ENCODE data around the gene HOXA5.
A peak's percentile ranks its signal among the peaks of the same experiment; 100 is the strongest.

Gene HOXA5

DNA sequence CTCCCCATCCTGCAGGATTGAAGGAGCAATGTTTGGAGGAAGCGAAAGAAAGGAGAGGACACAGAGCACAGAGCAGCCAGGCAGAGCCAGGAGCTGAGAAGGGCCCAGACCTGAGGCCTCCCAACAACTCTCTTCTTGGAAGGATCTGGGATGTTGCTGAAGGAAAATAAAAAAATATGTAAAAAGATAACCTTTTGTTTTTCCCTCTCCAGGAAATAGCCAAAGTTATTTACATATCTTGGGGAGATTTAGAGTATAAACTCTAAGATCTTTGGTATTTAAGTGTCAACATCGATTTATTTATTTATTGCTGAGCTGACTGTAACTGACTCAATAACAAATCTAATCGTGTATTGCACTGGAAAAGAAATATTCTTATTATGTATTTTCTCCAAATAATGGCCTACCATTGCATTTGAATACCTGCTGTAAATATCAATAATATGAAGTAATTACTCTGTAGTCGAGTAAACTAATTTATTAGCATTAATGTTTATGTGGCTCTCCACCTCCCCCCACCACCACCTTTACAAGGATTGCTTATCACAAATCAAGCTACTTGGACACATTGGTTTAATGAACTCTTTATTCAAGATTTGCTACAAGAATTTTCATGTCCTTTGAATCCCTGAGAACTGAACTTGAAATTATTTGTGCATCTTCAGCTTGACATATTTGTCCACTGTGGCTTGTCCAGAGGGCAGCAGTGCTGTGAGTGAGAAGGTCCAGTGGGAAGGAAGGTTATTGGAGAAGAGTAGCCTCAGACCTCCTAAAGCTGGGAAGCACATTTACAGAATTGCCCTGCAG, 43.4 kb upstream of the HOXA5 start:
- no peak for ATAC-seq
- no peak for TF ChIP-seq OSR1 (CRISPR knock-in tag; IDR thresholded peaks at IDR 0.05)
- TF ChIP-seq ZNF8 (CRISPR knock-in tag; IDR thresholded peaks at IDR 0.05) = no peak
- no peak for TF ChIP-seq TCF4 (CRISPR knock-in tag; IDR thresholded peaks at IDR 0.05; ENCODE audit: borderline replicate concordance)
- TF ChIP-seq ISL1 (CRISPR knock-in tag; IDR thresholded peaks at IDR 0.05) = no peak
- no peak for TF ChIP-seq CSDC2 (CRISPR knock-in tag; IDR thresholded peaks at IDR 0.05)
- no peak for TF ChIP-seq SNAI2 (CRISPR knock-in tag; IDR thresholded peaks at IDR 0.05)

DNA sequence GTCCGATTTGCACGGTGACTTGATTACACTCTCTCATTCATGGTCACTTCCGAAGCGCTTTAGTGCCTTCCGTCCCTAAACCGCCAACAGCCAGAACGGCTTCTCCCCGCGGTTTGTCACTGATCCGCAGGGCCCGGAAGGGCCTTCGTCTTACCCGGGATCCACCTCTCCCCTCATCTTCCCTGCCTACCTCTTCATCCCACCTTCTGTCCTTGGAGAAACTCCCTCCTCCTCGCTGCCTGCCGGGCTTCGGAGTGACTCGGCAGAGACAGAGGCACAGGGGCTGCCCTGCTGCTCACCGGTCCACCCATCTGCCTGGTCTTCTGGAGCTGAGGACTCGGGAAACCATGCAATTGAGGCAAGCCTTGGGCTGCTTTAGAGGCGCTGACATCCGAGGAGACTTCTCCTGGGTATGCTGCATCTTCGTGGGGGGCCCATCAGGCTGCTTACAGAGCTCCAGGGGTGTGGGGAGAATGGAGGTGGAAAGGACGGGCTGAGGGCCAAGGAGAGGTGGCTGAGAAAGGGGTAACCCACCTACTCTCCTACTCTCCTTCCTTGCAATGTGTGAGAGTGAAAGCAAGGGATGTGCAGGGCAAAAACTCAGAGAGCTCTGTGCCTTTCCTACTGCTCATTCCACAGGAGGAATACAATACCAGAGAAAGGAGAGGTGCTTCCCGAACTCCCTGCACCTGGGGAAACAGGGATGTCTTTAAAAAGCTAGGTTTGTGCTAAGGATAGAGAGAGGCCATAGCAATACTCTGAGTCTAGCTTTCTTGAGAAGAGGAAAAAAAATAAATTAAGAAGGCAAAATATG, 42.6 kb upstream of the HOXA5 start:
- 0 out of 3 replicates have a peak, but pooled peaks have one; percentile 2 for ATAC-seq
- TF ChIP-seq PPARA (CRISPR knock-in tag; IDR thresholded peaks at IDR 0.05; ENCODE audit: borderline replicate concordance) = no peak
- TF ChIP-seq TCF4 (CRISPR knock-in tag; IDR thresholded peaks at IDR 0.05; ENCODE audit: borderline replicate concordance) = no peak
- no peak for TF ChIP-seq ESRRG (CRISPR knock-in tag; IDR thresholded peaks at IDR 0.05)
- no peak for TF ChIP-seq ZFP30 (CRISPR knock-in tag; IDR thresholded peaks at IDR 0.05)
- no peak for TF ChIP-seq SNAI2 (CRISPR knock-in tag; IDR thresholded peaks at IDR 0.05)
- TF ChIP-seq ZNF565 (CRISPR knock-in tag; conservative IDR thresholded peaks at IDR 0.05; ENCODE audit: low read depth) = no peak

GRCh38 chr7:27185013-27185853, 41.8 kb upstream of the HOXA5 start, which contains the start of gene HOXA11:
TSS of gene HOXA11 (minus strand) at chr7:27185232. CDS start at chr7:27185144, 88 bp downstream.
- ATAC-seq = no peak
- no peak for TF ChIP-seq ISL1 (CRISPR knock-in tag; IDR thresholded peaks at IDR 0.05)
- no peak for TF ChIP-seq PPARA (CRISPR knock-in tag; IDR thresholded peaks at IDR 0.05; ENCODE audit: borderline replicate concordance)
- no peak for TF ChIP-seq ZNF565 (CRISPR knock-in tag; conservative IDR thresholded peaks at IDR 0.05; ENCODE audit: low read depth)
- TF ChIP-seq ZNF70 (CRISPR knock-in tag; IDR thresholded peaks at IDR 0.05) = no peak

DNA sequence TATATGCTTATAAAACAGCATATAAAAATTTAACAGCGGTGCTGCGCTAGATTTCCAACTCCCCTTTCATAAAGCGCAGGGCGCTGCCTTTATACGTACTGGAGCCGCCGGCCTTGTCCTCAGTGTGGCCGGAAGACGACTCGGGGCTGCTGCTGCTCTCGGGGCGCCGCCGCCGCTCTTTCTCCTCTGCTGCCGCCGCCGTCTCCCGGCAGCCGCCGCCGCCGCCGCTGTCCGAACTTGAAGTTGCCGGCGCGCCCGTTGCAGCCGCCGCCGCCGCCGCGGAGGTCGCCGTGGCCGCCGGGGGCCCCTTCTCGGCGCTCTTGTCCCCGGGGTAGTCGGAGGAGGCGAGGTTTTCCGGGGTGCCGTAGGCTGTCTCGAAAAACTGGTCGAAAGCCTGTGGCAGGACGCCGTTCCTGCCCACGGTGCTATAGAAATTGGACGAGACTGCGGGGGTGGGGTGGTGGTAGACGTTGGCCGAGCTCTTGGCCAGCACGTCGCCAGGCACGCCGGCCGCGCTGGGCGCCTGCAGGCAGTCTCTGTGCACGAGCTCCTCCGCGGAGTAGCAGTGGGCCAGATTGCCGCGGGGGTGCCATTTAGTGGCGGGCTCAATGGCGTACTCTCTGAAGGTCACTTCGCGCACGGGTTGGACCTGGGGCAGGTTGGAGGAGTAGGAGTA, 41.0 kb upstream of the HOXA5 start:
- TF ChIP-seq BACH2 (CRISPR knock-in tag; IDR thresholded peaks at IDR 0.05; ENCODE audit: borderline replicate concordance) (no peak), SNAI2 (CRISPR knock-in tag; IDR thresholded peaks at IDR 0.05) (no peak), ZNF70 (CRISPR knock-in tag; IDR thresholded peaks at IDR 0.05) (no peak), ISL1 (CRISPR knock-in tag; IDR thresholded peaks at IDR 0.05) (no peak), GLIS3 (CRISPR knock-in tag; IDR thresholded peaks at IDR 0.05) (no peak), TSHZ2 (CRISPR knock-in tag; IDR thresholded peaks at IDR 0.05) (no peak), ARNTL (CRISPR knock-in tag; IDR thresholded peaks at IDR 0.05; ENCODE audit: borderline replicate concordance, low read depth) (no peak), ZNF565 (CRISPR knock-in tag; conservative IDR thresholded peaks at IDR 0.05; ENCODE audit: low read depth) (no peak)
- ATAC-seq = peak; percentile 14; the same call in 2 of the 3 replicates

GRCh38 chr7:27183682-27184336, 40.3 kb upstream of the HOXA5 start:
- peak; percentile 16; the same call in 2 of the 3 replicates for ATAC-seq
- TF ChIP-seq ISL1 (CRISPR knock-in tag; IDR thresholded peaks at IDR 0.05) = no peak
- no peak for TF ChIP-seq OSR1 (CRISPR knock-in tag; IDR thresholded peaks at IDR 0.05)
- no peak for TF ChIP-seq ZNF70 (CRISPR knock-in tag; IDR thresholded peaks at IDR 0.05)
- TF ChIP-seq ZNF565 (CRISPR knock-in tag; conservative IDR thresholded peaks at IDR 0.05; ENCODE audit: low read depth) = no peak
- TF ChIP-seq ZNF8 (CRISPR knock-in tag; IDR thresholded peaks at IDR 0.05) = no peak
- no peak for TF ChIP-seq ZFP30 (CRISPR knock-in tag; IDR thresholded peaks at IDR 0.05)
- no peak for TF ChIP-seq POU6F1 (CRISPR knock-in tag; IDR thresholded peaks at IDR 0.05; ENCODE audit: borderline replicate concordance, low read depth)
- TF ChIP-seq GLIS3 (CRISPR knock-in tag; IDR thresholded peaks at IDR 0.05) = no peak
- TF ChIP-seq, protein P1, sequence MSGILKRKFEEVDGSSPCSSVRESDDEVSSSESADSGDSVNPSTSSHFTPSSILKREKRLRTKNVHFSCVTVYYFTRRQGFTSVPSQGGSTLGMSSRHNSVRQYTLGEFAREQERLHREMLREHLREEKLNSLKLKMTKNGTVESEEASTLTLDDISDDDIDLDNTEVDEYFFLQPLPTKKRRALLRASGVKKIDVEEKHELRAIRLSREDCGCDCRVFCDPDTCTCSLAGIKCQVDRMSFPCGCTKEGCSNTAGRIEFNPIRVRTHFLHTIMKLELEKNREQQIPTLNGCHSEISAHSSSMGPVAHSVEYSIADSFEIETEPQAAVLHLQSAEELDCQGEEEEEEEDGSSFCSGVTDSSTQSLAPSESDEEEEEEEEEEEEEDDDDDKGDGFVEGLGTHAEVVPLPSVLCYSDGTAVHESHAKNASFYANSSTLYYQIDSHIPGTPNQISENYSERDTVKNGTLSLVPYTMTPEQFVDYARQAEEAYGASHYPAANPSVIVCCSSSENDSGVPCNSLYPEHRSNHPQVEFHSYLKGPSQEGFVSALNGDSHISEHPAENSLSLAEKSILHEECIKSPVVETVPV (CRISPR knock-in tag; IDR thresholded peaks at IDR 0.05) = no peak
- TF ChIP-seq BACH2 (CRISPR knock-in tag; IDR thresholded peaks at IDR 0.05; ENCODE audit: borderline replicate concordance) = no peak
- TF ChIP-seq CSDC2 (CRISPR knock-in tag; IDR thresholded peaks at IDR 0.05) = no peak
- TF ChIP-seq RARB (CRISPR knock-in tag; IDR thresholded peaks at IDR 0.05) = no peak
- TF ChIP-seq, protein P2, sequence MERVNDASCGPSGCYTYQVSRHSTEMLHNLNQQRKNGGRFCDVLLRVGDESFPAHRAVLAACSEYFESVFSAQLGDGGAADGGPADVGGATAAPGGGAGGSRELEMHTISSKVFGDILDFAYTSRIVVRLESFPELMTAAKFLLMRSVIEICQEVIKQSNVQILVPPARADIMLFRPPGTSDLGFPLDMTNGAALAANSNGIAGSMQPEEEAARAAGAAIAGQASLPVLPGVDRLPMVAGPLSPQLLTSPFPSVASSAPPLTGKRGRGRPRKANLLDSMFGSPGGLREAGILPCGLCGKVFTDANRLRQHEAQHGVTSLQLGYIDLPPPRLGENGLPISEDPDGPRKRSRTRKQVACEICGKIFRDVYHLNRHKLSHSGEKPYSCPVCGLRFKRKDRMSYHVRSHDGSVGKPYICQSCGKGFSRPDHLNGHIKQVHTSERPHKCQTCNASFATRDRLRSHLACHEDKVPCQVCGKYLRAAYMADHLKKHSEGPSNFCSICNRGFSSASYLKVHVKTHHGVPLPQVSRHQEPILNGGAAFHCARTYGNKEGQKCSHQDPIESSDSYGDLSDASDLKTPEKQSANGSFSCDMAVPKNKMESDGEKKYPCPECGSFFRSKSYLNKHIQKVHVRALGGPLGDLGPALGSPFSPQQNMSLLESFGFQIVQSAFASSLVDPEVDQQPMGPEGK (CRISPR knock-in tag; IDR thresholded peaks at IDR 0.05; ENCODE audit: borderline replicate concordance) = no peak
